Urinary bladder (tissue), 4 donors: ENCODE results near the gene KMO. TPM values are rescaled to one million over a fixed set of nuclear protein-coding genes. Genes with fewer than 3 reads are reported as not detected.

Experiments
- DNase-seq: peaks from one replicate; pipeline ENCODE4 v3.0.0-alpha.2; 2015; ENCODE audit errors: extremely low spot score
- H3K27ac ChIP-seq: one replicate; pipeline ENCODE4 v1.5.1; 2013; ENCODE audit warnings: low read depth, mild to moderate bottlenecking, moderate library complexity
- H3K36me3 ChIP-seq: one replicate; pipeline ENCODE4 v1.6.1; 2013; ENCODE audit warnings: mild to moderate bottlenecking, moderate library complexity; ENCODE audit not compliant: insufficient read depth
- H3K4me1 ChIP-seq: one replicate; pipeline ENCODE4 v1.6.1; 2013; ENCODE audit warnings: mild to moderate bottlenecking, moderate library complexity; ENCODE audit not compliant: insufficient read depth
- H3K4me3 ChIP-seq: one replicate; pipeline ENCODE4 v1.5.1; 2013; ENCODE audit warnings: low read depth, low read length
- WGBS: extraction: QIAGEN DNeasy Blood & Tissue Kit; methylation state at CpG from one replicate; pipeline ENCODE4 v1.1.7; 2013; 5-methylcytosine and 5-hydroxymethylcytosine counted together
- polyA plus RNA-seq: library from polyadenylated mRNA; stranded (reverse); fragments of 200-250 nt; gene quantifications from one replicate; pipeline ENCODE4 v1.2.3, GENCODE V29; 2013
- total RNA-seq: library from RNA; depleted of rRNA; stranded (reverse); fragments of >200 nt; gene quantifications from one replicate; pipeline ENCODE4 v1.2.3, GENCODE V29; 2014
- donor health status: healthy with polysubstance abuse.
- donor health status: healthy.

KMO gene
- total and polyA plus RNA-seq, 2 donors, result 0.35 to 0.37 TPM

- 97% methylated on average over 2 of the region's 2 CpGs for WGBS
- H3K4me3 ChIP-seq, result no peak overlapping the region
- DNase-seq, result no peak
- no peaks in the 10 kb centered on the region for H3K36me3 ChIP-seq
- no peak overlapping the region for H3K27ac ChIP-seq
- H3K4me1 ChIP-seq, result no peaks in the 10 kb centered on the region
Observed at GRCh38 chr1:241644259-241644658, 112.1 kb downstream of the KMO start.

- DNase-seq, result no peak
- WGBS, result 71% methylated on average over 4 of the region's 4 CpGs
- Histone ChIP-seq H3K4me3 (no peak overlapping the region), H3K4me1 (no peaks in the 10 kb centered on the region), H3K36me3 (no peaks in the 10 kb centered on the region), H3K27ac (no peak overlapping the region)
Observed at GRCh38 chr1:241645199-241645598, 113.0 kb downstream of the KMO start.

Other genes starting within 250 kb of the KMO start
- gene RGS7, start 175.2 kb upstream of the KMO start, total RNA-seq, result 0.42 TPM
- gene RGS7, start 175.2 kb upstream of the KMO start, polyA plus RNA-seq, result 0.04 TPM
- gene FH, start 12.6 kb upstream of the KMO start, total RNA-seq, result 71.1 TPM
- 60.3 TPM for gene FH, start 12.6 kb upstream of the KMO start, polyA plus RNA-seq
- 21.8 TPM for gene CHML, start 108.0 kb downstream of the KMO start, total RNA-seq
- 4.2 TPM for gene CHML, start 108.0 kb downstream of the KMO start, polyA plus RNA-seq
- 14.6 TPM for gene OPN3, start 108.0 kb downstream of the KMO start, total RNA-seq
- gene OPN3, start 108.0 kb downstream of the KMO start, polyA plus RNA-seq, result 4.0 TPM
- gene WDR64, start 119.9 kb downstream of the KMO start, total RNA-seq, result not detected
- gene WDR64, start 119.9 kb downstream of the KMO start, polyA plus RNA-seq, result 0.04 TPM